OCI-LY3 (cell line): Measurements from ENCODE around the gene SH3GLB2.

ENCODE experiments used
- EZH2phosphoT487 ChIP-seq: fragments of 200-600 bp; shearing (Covaris generic); IDR thresholded peaks from 2 replicates; pipeline ENCODE4 v1.6.1; 2018; ENCODE audit warnings: antibody characterized with exemption, mixed run types, low read depth
- TF ChIP-seq, protein P1 (sequence below): fragments of 200-600, 300-600 bp; sonication (generic); IDR thresholded peaks from 2 replicates; pipeline ENCODE4 v1.5.1; 2014; ENCODE audit warnings: antibody characterized with exemption, low read length, low read depth

DNA sequence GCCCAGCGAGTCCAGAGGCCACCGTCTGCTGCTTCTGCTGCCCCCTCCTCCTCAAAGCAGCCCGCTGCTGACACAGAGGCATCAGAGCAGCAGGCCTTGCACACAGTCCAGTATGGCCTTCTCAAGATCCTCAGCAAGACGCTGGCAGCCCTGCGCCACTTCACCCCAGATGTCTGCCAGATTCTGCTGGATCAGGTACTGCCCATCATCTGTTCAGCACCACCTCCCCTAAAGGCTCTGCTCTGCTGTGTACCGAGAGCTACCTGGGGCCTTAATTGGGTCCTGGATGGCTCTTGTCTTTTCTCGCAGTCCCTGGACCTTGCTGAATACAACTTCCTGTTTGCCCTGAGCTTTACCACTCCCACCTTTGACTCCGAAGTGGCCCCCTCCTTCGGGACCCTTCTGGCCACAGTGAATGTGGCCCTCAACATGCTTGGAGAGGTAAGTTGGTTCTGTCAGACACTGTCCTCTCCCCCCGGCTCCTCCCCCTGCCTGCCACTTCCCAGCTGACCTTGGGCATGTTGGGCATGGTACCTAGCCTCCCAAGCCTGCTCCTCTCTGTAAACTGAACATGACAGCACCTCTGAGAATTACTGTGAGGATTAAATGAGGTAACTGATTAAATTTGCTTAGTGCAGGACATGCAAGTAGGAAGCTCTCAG lies 22.7 kb downstream of the SH3GLB2 start:
- TF ChIP-seq, protein P1, sequence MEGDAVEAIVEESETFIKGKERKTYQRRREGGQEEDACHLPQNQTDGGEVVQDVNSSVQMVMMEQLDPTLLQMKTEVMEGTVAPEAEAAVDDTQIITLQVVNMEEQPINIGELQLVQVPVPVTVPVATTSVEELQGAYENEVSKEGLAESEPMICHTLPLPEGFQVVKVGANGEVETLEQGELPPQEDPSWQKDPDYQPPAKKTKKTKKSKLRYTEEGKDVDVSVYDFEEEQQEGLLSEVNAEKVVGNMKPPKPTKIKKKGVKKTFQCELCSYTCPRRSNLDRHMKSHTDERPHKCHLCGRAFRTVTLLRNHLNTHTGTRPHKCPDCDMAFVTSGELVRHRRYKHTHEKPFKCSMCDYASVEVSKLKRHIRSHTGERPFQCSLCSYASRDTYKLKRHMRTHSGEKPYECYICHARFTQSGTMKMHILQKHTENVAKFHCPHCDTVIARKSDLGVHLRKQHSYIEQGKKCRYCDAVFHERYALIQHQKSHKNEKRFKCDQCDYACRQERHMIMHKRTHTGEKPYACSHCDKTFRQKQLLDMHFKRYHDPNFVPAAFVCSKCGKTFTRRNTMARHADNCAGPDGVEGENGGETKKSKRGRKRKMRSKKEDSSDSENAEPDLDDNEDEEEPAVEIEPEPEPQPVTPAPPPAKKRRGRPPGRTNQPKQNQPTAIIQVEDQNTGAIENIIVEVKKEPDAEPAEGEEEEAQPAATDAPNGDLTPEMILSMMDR: no peak
- TF ChIP-seq EZH2phosphoT487: no peak
